ENCODE measurements around the gene ANKIB1.

The ANKIB1 gene

DNA sequence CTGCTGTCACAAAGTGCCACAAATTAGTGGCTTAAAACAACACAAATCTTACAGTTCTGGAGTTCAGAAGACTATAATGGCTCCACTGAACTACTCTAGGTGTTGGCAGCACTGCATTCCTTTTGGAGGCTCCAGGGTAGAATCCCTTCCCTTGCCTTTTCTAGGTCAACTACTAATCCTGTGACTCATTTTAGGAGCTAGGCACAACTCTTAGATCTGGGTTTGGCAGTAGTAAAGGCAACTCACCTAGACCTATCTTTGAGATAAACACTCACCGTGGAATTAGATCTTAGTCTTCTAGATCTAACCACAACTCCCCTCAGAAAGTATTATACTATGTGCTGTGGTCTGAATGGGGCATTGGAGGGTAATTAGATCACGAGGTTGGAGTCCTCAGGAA, 60.4 kb downstream of the ANKIB1 start:
- DNase-seq (ENCODE audit: insufficient read length, low spot score) (no peak), FAIRE-seq (no peak)
- TF ChIP-seq POLR2AphosphoS5 (IDR thresholded peaks at IDR 0.05; ENCODE audit: low read depth, low read length) (no peak), POU2F2 (IDR thresholded peaks at IDR 0.05; ENCODE audit: low read depth, low read length) (no peak), SPI1 (IDR thresholded peaks at IDR 0.05; ENCODE audit: low read depth, low read length) (no peak), PAX5 (IDR thresholded peaks at IDR 0.05; ENCODE audit: insufficient read depth, low read length, severe bottlenecking) (no peak), TAF1 (IDR thresholded peaks at IDR 0.05; ENCODE audit: low read depth, low read length) (no peak), POLR2A (IDR thresholded peaks at IDR 0.05; ENCODE audit: low read depth, low read length) (no peak)

DNA sequence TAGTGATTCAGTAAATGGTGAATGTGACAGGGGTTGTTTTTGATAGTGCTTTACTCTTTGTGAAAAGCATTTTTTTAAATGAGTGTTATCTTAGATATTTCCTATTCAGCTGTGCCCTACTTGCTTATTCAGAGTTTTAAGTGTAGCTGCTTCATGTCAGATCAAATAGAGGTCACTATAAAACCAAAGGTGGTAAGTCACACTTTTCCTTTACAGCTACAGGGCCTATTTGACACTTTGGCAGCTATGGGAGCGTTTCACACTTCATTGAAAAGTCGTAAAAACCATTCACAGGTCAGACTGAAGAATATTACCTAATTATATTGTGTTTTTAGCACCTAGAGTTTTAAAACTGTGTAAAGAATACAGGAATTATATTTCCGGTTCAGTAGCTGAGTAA, 67.3 kb downstream of the ANKIB1 start:
- DNase-seq (ENCODE audit: insufficient read length, low spot score) (no peak), FAIRE-seq (no peak)
- TF ChIP-seq SPI1 (IDR thresholded peaks at IDR 0.05; ENCODE audit: low read depth, low read length): no peak
- no peak for TF ChIP-seq POU2F2 (IDR thresholded peaks at IDR 0.05; ENCODE audit: low read depth, low read length)
- no peak for TF ChIP-seq POLR2AphosphoS5 (IDR thresholded peaks at IDR 0.05; ENCODE audit: low read depth, low read length)
- no peak for TF ChIP-seq PAX5 (IDR thresholded peaks at IDR 0.05; ENCODE audit: insufficient read depth, low read length, severe bottlenecking)
- no peak for TF ChIP-seq TAF1 (IDR thresholded peaks at IDR 0.05; ENCODE audit: low read depth, low read length)
- TF ChIP-seq POLR2A (IDR thresholded peaks at IDR 0.05; ENCODE audit: low read depth, low read length): no peak

DNA sequence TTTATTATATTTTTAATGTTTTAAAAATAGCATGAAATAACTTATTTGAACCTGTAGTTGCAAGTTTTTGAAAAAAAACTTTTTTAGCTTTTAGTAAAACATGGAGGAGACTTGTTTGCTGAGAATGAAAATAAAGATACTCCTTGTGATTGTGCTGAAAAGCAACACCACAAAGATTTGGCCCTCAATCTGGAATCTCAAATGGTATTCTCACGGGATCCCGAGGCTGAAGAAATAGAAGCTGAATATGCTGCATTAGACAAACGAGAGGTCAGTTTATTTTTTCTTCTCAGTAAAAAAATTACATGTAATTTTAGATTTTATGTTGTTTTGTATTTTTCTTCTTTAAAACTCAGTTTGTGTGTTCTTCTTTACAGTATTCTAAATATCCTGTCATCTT, 73.5 kb downstream of the ANKIB1 start:
- FAIRE-seq: no peak
- TF ChIP-seq TAF1 (IDR thresholded peaks at IDR 0.05; ENCODE audit: low read depth, low read length): no peak
- TF ChIP-seq PAX5 (IDR thresholded peaks at IDR 0.05; ENCODE audit: insufficient read depth, low read length, severe bottlenecking): no peak
- TF ChIP-seq POU2F2 (IDR thresholded peaks at IDR 0.05; ENCODE audit: low read depth, low read length): no peak
- no peak for TF ChIP-seq SPI1 (IDR thresholded peaks at IDR 0.05; ENCODE audit: low read depth, low read length)
- TF ChIP-seq POLR2AphosphoS5 (IDR thresholded peaks at IDR 0.05; ENCODE audit: low read depth, low read length): no peak
- no peak for TF ChIP-seq POLR2A (IDR thresholded peaks at IDR 0.05; ENCODE audit: low read depth, low read length)

DNA sequence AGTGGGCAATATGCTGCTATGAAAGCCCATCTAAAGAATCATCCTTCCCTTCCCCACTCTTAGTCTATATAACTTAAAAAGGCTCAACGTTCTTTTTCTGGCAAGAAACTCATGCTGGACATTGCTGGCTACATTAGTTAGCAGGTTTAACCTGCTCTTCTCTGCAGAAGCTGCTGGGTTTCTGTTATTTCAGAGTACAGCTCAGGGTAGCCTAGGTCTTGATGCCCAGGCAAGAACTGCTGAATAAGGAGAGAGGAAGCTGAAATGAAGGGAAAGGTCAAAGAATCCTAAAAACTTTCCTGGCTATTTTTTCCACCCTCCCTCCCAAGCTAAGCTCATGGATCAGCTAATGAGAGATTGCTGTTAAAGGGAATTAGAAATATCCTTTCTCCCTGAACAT, 79.4 kb downstream of the ANKIB1 start:
- TF ChIP-seq TAF1 (IDR thresholded peaks at IDR 0.05; ENCODE audit: low read depth, low read length): no peak
- FAIRE-seq (no peak), DNase-seq (ENCODE audit: insufficient read length, low spot score) (no peak)

More for the DNA sequence above, 73.5 kb downstream of the ANKIB1 start:
- no peak for DNase-seq (ENCODE audit: insufficient read length, low spot score)

DNA sequence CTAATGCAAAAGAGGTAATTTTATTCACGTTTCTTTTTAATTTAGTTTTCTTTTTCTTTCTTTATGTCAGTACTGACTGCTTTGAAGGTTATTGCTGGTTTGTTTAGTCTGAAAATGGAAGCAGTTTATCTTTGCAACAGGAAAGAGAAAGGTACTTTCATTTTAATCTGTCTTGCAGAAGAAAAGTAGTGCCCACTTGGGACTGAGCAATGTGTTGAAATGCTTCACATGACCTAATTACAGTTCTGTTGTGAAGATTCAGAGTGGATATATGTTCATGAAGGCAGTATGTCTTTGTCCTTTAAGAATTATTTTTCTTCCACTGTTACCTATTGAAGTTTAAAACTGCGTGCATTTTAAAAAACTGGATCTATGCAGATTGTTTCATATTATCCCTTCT, 80.1 kb downstream of the ANKIB1 start:
- FAIRE-seq: no peak
- TF ChIP-seq PAX5 (IDR thresholded peaks at IDR 0.05; ENCODE audit: insufficient read depth, low read length, severe bottlenecking) (no peak), POLR2A (IDR thresholded peaks at IDR 0.05; ENCODE audit: low read depth, low read length) (no peak), POU2F2 (IDR thresholded peaks at IDR 0.05; ENCODE audit: low read depth, low read length) (no peak), POLR2AphosphoS5 (IDR thresholded peaks at IDR 0.05; ENCODE audit: low read depth, low read length) (no peak), TAF1 (IDR thresholded peaks at IDR 0.05; ENCODE audit: low read depth, low read length) (no peak), SPI1 (IDR thresholded peaks at IDR 0.05; ENCODE audit: low read depth, low read length) (no peak)
- no peak for DNase-seq (ENCODE audit: insufficient read length, low spot score)

DNA sequence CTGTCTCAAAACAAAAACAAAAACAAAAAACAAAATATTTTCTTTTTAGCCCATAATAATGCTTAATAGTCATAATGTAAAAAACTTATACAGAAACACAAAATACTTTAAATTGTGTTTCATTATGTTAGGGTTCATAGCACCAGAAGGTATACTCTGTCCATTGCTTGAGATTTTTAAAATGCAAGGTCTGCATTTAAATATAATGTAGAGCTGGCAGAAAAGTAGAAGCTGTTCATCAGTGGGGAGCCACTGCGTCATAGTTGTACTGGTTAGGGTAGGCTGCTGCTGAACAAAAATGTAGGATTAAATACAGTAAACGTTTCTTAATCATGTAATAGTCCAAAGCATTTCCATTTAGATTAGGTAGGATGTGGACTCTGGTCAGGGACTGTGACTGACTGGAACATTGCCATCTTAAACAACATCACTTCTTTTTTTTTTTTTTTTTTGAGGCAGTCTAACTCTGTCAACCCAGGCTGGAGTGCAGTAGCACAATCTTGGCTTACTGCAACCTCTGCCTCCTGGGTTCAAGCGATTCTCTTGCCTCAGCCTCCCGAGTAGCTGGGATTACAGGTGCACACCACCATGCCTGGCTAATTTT, 85.2 kb downstream of the ANKIB1 start:
- TF ChIP-seq PAX5 (IDR thresholded peaks at IDR 0.05; ENCODE audit: insufficient read depth, low read length, severe bottlenecking) (no peak), POU2F2 (IDR thresholded peaks at IDR 0.05; ENCODE audit: low read depth, low read length) (no peak), SPI1 (IDR thresholded peaks at IDR 0.05; ENCODE audit: low read depth, low read length) (no peak), POLR2AphosphoS5 (IDR thresholded peaks at IDR 0.05; ENCODE audit: low read depth, low read length) (no peak), TAF1 (IDR thresholded peaks at IDR 0.05; ENCODE audit: low read depth, low read length) (no peak), POLR2A (IDR thresholded peaks at IDR 0.05; ENCODE audit: low read depth, low read length) (no peak)
- DNase-seq (ENCODE audit: insufficient read length, low spot score): no peak
- no peak for FAIRE-seq

DNA sequence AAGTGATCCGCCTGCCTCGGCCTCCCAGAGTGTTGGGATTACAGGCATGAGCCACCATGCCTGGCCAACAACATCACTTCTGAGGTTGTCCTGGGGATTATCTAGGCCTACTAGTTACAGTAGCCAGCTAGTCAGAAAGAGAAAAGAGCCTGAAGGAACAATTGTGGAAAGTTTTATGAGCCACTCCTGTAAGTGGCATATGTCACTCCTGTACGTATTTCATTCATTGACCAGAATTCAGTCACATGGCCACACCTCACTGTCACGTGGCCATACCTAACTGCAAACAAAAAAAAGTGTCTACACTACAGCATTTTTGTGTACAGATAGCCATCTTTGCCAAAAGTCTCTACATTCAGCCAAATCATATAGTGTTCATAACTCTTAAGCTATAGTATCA, 85.7 kb downstream of the ANKIB1 start:
- FAIRE-seq: no peak
- no peak for DNase-seq (ENCODE audit: insufficient read length, low spot score)
- TF ChIP-seq TAF1 (IDR thresholded peaks at IDR 0.05; ENCODE audit: low read depth, low read length) (no peak), SPI1 (IDR thresholded peaks at IDR 0.05; ENCODE audit: low read depth, low read length) (no peak), PAX5 (IDR thresholded peaks at IDR 0.05; ENCODE audit: insufficient read depth, low read length, severe bottlenecking) (no peak), POLR2A (IDR thresholded peaks at IDR 0.05; ENCODE audit: low read depth, low read length) (no peak), POU2F2 (IDR thresholded peaks at IDR 0.05; ENCODE audit: low read depth, low read length) (no peak), POLR2AphosphoS5 (IDR thresholded peaks at IDR 0.05; ENCODE audit: low read depth, low read length) (no peak)

DNA sequence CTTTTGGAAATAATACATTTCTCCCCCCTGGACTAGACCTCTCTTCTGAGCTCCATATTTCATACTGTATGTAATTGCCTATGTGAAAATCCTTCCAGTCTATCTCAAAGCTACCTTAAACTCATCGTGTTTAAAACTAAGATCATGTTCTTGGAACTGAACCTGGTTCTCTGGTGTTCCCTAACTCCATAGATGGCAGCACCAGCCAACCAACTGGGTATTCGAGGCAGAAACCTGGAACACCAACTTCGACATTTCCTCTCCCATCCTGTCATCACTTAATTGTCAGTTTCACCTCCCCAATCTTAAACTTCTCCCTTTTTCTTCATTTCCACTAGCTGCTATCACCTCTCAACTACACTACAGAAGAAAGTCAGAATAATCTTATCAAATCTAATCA, 87.0 kb downstream of the ANKIB1 start:
- FAIRE-seq: peak; percentile 48
- TF ChIP-seq SPI1 (IDR thresholded peaks at IDR 0.05; ENCODE audit: low read depth, low read length) (no peak), PAX5 (IDR thresholded peaks at IDR 0.05; ENCODE audit: insufficient read depth, low read length, severe bottlenecking) (no peak), POLR2AphosphoS5 (IDR thresholded peaks at IDR 0.05; ENCODE audit: low read depth, low read length) (no peak), POLR2A (IDR thresholded peaks at IDR 0.05; ENCODE audit: low read depth, low read length) (no peak), POU2F2 (IDR thresholded peaks at IDR 0.05; ENCODE audit: low read depth, low read length) (no peak), TAF1 (IDR thresholded peaks at IDR 0.05; ENCODE audit: low read depth, low read length) (no peak)

DNA sequence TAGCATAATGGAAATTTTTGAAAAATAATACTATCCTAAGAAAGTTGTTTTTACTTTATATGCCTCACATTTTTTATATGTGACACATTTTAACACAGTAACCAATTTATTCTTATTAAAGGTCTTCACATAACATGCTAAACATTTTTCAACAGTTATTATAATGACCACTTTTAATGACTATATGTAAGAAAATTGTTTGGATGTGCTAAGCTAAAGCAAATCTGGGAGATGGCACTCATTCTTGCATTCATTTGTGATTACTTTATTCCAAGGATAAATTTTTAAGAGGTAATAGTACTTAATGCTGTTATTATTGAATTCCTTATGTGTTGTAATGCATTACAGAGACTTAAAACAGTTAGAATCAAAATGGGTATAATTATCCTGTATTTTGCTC, 88.1 kb downstream of the ANKIB1 start:
- FAIRE-seq (no peak), DNase-seq (ENCODE audit: insufficient read length, low spot score) (no peak)
- TF ChIP-seq TAF1 (IDR thresholded peaks at IDR 0.05; ENCODE audit: low read depth, low read length): no peak

More for the DNA sequence above, 87.0 kb downstream of the ANKIB1 start:
- no peak for DNase-seq (ENCODE audit: insufficient read length, low spot score)

DNA sequence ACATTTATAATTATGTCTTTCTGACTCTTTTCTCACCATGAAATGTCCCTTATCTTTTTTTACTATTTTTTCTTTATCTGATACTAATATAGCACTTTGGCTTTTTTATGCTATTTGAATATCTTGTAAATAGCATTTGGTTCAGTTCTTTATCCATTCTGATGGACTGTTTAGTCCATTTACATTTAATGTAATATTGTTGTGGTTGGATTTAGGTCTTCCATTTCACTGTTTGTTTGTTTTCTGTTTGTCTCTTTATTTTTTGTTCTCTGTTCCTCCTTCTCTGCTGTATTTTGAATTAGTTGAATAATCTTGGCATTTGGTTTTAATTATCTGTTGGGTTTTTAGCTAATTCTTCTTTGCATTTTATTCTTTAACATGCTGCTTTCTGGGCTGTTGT, 89.8 kb downstream of the ANKIB1 start:
- TF ChIP-seq SPI1 (IDR thresholded peaks at IDR 0.05; ENCODE audit: low read depth, low read length): no peak
- no peak for TF ChIP-seq PAX5 (IDR thresholded peaks at IDR 0.05; ENCODE audit: insufficient read depth, low read length, severe bottlenecking)
- no peak for TF ChIP-seq POU2F2 (IDR thresholded peaks at IDR 0.05; ENCODE audit: low read depth, low read length)
- no peak for TF ChIP-seq POLR2A (IDR thresholded peaks at IDR 0.05; ENCODE audit: low read depth, low read length)
- TF ChIP-seq POLR2AphosphoS5 (IDR thresholded peaks at IDR 0.05; ENCODE audit: low read depth, low read length): no peak
- TF ChIP-seq TAF1 (IDR thresholded peaks at IDR 0.05; ENCODE audit: low read depth, low read length): no peak
- FAIRE-seq (no peak), DNase-seq (ENCODE audit: insufficient read length, low spot score) (no peak)

Measured in GM12891 (cell line).